WI38 (cell line): Measurements from ENCODE around the gene SDK2.

Experiments
- H3K4me3 ChIP-seq: 2 replicates; pipeline ENCODE4 v1.5.1; 2011; ENCODE audit warnings: low read depth, mild to moderate bottlenecking, control low read depth, low read length
- TF ChIP-seq, protein P1 (sequence below): IDR thresholded peaks from 2 replicates; pipeline ENCODE4 v1.5.1; 2012; ENCODE audit warnings: low read depth, mild to moderate bottlenecking, control low read depth, low read length

The SDK2 gene

DNA sequence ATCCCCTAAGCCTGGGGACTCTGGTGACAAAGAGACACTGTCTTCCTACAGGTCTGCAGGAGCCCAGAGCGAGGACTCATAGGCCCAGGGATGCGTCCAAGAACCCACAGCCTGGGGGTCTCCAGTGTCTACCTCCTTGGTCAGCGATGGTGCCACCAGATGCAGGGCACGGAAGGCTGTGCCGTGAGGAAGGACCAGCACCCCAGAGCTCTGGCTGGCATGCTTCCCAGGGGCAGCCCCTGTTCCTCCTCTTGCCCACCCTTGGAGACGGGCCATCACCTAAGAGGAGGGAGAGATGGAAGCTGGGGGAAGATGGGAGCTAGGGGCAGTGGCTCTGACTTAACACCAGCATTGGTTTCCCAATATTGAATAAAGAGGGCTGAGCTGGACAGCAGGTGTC is 125.2 kb downstream of the SDK2 start:
- TF ChIP-seq, protein P1, sequence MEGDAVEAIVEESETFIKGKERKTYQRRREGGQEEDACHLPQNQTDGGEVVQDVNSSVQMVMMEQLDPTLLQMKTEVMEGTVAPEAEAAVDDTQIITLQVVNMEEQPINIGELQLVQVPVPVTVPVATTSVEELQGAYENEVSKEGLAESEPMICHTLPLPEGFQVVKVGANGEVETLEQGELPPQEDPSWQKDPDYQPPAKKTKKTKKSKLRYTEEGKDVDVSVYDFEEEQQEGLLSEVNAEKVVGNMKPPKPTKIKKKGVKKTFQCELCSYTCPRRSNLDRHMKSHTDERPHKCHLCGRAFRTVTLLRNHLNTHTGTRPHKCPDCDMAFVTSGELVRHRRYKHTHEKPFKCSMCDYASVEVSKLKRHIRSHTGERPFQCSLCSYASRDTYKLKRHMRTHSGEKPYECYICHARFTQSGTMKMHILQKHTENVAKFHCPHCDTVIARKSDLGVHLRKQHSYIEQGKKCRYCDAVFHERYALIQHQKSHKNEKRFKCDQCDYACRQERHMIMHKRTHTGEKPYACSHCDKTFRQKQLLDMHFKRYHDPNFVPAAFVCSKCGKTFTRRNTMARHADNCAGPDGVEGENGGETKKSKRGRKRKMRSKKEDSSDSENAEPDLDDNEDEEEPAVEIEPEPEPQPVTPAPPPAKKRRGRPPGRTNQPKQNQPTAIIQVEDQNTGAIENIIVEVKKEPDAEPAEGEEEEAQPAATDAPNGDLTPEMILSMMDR = no peak
- H3K4me3 ChIP-seq = no peak overlapping the region

DNA sequence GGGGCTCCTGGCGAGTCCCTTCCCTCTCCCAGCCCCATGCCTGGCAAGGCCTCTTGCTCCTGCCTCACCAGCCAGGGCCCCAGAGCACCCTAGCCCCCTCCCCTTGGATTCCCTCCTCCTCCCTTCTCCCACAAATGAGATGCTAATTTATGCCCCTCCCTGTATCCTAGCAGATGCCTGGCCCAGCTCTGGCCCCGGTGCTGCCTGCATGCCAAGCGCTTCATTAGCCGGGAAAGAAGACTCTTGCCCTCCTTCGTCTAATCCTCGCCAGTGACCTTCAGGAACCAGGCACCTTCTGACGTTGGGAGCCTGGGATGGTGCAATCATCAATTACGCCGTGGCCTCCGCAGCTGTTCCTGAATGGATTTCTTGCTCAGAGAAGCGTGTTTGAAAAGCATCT is 127.8 kb downstream of the SDK2 start:
- H3K4me3 ChIP-seq = no peak overlapping the region
- TF ChIP-seq, protein P1 = no peak

DNA sequence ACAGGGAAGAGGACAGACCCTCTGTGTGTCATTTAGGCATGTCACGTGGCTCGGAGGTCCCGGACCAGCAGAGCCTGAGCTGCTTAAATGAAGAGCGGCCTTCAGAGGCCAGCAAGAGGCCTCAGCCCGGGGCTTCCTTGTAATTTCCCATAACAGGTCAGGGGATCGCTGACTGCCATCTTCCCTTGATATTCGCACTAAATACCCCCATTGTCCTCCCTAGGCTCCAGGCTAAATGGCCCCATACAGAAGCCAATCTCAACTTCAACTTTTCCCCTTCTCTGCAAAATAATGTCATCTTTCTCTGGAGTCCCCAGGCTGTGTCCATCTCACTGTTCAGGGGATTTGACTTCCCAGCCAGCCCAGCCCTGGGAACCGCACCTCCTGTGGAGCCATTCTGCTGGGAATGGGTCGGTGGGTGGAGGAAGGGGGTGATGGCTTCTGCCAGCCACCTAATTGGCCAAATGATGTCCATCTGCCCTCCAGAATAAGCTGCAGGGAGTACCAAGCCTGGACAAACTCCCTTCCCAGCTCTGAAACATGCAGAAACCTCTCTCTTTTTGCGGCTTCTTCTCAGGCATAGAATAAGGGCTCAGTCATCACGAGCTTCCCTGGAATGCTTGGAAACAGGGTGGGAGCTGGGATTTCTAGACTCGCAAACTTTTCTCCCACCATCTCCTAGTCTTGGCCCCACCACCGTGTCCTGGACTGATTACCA is 129.9 kb downstream of the SDK2 start:
- H3K4me3 ChIP-seq = no peak overlapping the region
- TF ChIP-seq, protein P1 = no peak

DNA sequence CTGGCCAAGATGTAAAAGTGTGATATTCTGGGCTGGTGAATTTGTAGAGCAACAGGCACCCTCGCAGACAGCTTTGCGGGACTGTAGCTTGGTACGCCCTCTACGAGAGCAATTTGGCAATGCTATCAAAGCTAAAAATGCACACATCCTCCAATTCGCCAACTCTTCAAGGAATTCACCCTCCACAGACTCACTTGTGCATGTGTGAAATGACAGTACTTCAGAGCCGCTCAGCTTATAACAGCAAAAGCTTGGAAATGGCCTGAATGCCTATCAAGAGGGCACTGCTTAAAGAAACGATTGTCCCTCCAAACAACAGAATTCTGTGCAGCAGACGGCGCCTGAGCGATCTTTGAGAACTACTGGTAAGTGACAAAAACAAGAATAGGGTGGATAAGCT is 130.8 kb downstream of the SDK2 start:
- no peak overlapping the region for H3K4me3 ChIP-seq
- TF ChIP-seq, protein P1 = no peak

DNA sequence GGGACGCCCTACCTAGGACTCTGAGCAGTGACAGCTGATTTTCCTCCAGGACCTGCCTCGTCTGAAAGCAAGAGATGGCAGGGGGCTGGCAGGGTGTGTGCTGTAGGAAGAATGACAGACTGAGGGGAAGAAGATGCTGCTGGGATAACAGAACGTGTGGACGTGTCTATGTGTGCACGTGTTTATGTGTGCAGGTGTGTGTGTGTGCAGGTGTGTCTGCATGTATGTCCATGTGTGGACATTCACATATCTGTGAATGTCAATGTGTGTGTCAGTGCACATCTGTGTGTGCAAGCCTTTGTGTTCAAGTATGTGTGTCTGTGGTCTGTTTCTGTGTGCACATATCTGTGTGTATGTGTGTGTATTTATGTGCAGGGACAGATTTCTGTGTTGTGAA is 132.5 kb downstream of the SDK2 start:
- TF ChIP-seq, protein P1 = no peak
- no peak overlapping the region for H3K4me3 ChIP-seq

DNA sequence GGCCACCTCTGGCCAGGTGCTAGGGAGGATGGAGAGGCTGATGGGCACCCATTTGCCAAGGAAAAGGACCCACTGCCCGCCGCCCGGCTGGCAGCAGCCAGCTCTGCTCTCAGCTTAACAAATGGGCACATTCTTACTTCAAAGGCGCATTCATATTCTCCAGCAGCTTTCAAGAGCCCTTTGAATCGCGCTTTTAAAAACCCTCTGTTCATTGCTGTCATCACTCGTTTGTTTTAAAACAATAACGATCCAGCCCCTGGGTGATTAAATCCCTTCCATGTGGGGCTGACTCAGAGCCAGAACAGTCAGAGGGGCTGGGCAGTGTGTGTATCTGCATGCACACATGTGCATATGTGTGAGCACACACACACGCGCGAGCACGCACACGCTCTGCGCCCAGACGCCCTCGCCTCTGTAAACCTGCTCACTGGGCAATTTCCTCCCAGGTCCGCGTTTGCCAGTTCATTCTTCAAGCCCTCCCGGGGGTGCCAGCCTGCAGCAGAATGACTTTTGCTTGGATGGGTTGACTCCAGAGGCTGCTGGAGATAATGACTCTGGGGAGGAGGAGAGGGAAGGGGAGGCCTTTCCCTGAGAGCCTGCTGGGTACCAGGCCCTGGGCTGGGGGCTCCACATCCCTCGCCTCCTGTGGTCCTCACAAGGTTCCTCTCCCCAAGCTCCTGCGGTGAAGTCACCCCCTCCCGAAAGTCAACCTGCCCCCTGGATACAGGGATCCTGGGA is 133.1 kb downstream of the SDK2 start:
- TF ChIP-seq, protein P1 = no peak
- H3K4me3 ChIP-seq = no peak overlapping the region

DNA sequence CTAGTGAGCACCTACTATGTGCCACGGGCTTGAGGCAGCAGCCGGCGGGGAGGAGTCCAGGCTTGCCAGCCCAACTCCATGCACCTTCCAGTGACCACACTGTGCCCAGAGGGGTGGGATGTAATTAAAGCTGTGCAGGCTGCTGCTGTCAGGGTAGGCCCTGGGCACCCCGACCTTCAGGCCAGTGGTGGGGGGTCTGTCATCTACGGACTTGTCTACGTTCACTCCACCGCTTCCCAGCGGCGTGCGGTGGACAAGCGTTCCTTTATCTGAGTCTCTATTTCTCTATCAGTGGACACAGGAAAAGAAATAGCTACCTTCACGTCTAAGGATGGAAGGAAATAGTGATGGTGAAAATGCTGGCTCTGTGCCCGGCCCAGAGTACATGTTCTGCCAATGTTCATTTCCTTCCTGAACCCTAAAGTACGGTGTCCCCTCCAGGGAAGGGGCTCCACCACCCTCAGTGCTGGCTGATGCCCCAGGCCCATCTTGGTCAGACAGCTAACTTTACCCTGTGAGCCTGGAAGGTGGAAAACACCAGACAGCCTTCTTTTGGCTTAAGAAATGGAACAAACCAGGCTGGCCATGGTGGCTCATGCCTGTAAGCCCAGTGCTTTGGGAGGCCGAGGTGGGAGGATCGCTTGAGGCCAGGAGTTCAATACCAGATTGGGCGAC is 135.2 kb downstream of the SDK2 start:
- TF ChIP-seq, protein P1 = no peak
- H3K4me3 ChIP-seq = no peak overlapping the region
